ENCODE data around the gene PNMA6F.

Gene PNMA6F

GRCh38 chrX:153347530-153347929, 26.0 kb upstream of the PNMA6F start:
- Mint-ChIP-seq H3K4me1 (ENCODE audit: low read depth in 2 of 2) (peaks cover 8 to 13% of the 10 kb centered on the region in 2 donors), H3K9me3 (no peaks in the 10 kb centered on the region), H3K27ac (no peak overlapping the region), H3K36me3 (ENCODE audit: insufficient read depth) (peaks cover 41% of the 10 kb centered on the region), H3K4me3 (no peak overlapping the region), H3K27me3 (no peaks in the 10 kb centered on the region)
- ATAC-seq (replicated peaks) = no peak
- no peak for DNase-seq

GRCh38 chrX:153343674-153344073, 22.1 kb upstream of the PNMA6F start:
- DNase-seq = no peak
- Mint-ChIP-seq H3K27me3 (no peaks in the 10 kb centered on the region), H3K4me3 (no peak overlapping the region), H3K36me3 (ENCODE audit: insufficient read depth) (peaks cover 36% of the 10 kb centered on the region), H3K4me1 (ENCODE audit: low read depth in 2 of 2) (peaks cover 16 to 39% of the 10 kb centered on the region in 2 donors), H3K9me3 (no peaks in the 10 kb centered on the region), H3K27ac (peak overlapping the region in 1 of 2 donors; percentile 55)
- ATAC-seq (replicated peaks) = no peak

- Mint-ChIP-seq H3K36me3 (ENCODE audit: insufficient read depth) (peaks cover 36% of the 10 kb centered on the region), H3K4me3 (no peak overlapping the region), H3K27ac (peak overlapping the region; percentile 26 to 55), H3K9me3 (no peaks in the 10 kb centered on the region), H3K27me3 (no peaks in the 10 kb centered on the region), H3K4me1 (ENCODE audit: low read depth in 2 of 2) (peaks cover 23 to 43% of the 10 kb centered on the region in 2 donors)
- ATAC-seq (replicated peaks) (no peak), DNase-seq (no peak)
These were observed 21.4 kb upstream of the PNMA6F start for GRCh38 chrX:153342762-153343558.

- peaks cover 25 to 54% of the 10 kb centered on the region in 2 donors for H3K4me1 Mint-ChIP-seq (ENCODE audit: low read depth in 2 of 2)
- H3K27ac Mint-ChIP-seq = no peak overlapping the region
These were observed 18.5 kb upstream of the PNMA6F start for GRCh38 chrX:153340111-153340510.

GRCh38 chrX:153339662-153340061, 18.1 kb upstream of the PNMA6F start:
- no peak overlapping the region for H3K4me3 Mint-ChIP-seq
- peaks cover 10% of the 10 kb centered on the region for H3K36me3 Mint-ChIP-seq (ENCODE audit: insufficient read depth)
- H3K9me3 Mint-ChIP-seq = no peaks in the 10 kb centered on the region
- H3K27ac Mint-ChIP-seq = no peak overlapping the region
- ATAC-seq (replicated peaks) (no peak), DNase-seq (no peak)
- no peaks in the 10 kb centered on the region for H3K27me3 Mint-ChIP-seq
- peaks cover 24 to 54% of the 10 kb centered on the region in 2 donors for H3K4me1 Mint-ChIP-seq (ENCODE audit: low read depth in 2 of 2)

More at GRCh38 chrX:153340111-153340510, 18.5 kb upstream of the PNMA6F start:
- Mint-ChIP-seq H3K4me3 (no peak overlapping the region), H3K36me3 (ENCODE audit: insufficient read depth) (peaks cover 15% of the 10 kb centered on the region), H3K9me3 (no peaks in the 10 kb centered on the region), H3K27me3 (no peaks in the 10 kb centered on the region)
- ATAC-seq (replicated peaks) = no peak
- DNase-seq = no peak

- no peaks in the 10 kb centered on the region for H3K9me3 Mint-ChIP-seq
- peak overlapping the region in 1 of 2 donors; percentile 56 for H3K27ac Mint-ChIP-seq
- no peak for DNase-seq
- H3K4me1 Mint-ChIP-seq (ENCODE audit: low read depth in 2 of 2) = peaks cover 21 to 53% of the 10 kb centered on the region in 2 donors
- H3K4me3 Mint-ChIP-seq = no peak overlapping the region
- H3K27me3 Mint-ChIP-seq = no peaks in the 10 kb centered on the region
- peaks cover 7% of the 10 kb centered on the region for H3K36me3 Mint-ChIP-seq (ENCODE audit: insufficient read depth)
- no peak for ATAC-seq (replicated peaks)
These were observed 17.3 kb upstream of the PNMA6F start for GRCh38 chrX:153338836-153339235.

GRCh38 chrX:153336988-153337387, 15.4 kb upstream of the PNMA6F start:
- Mint-ChIP-seq H3K27me3 (no peaks in the 10 kb centered on the region), H3K4me1 (ENCODE audit: low read depth in 2 of 2) (peaks cover 21 to 40% of the 10 kb centered on the region in 2 donors), H3K4me3 (no peak overlapping the region), H3K9me3 (no peaks in the 10 kb centered on the region), H3K27ac (no peak overlapping the region), H3K36me3 (ENCODE audit: insufficient read depth) (peaks cover 7% of the 10 kb centered on the region)
- DNase-seq (no peak), ATAC-seq (replicated peaks) (no peak)

GRCh38 chrX:153336121-153336894, 14.7 kb upstream of the PNMA6F start:
- Mint-ChIP-seq H3K4me1 (ENCODE audit: low read depth in 2 of 2) (peaks cover 19 to 34% of the 10 kb centered on the region in 2 donors), H3K27ac (peak overlapping the region in 1 of 2 donors; percentile 62), H3K9me3 (no peaks in the 10 kb centered on the region), H3K4me3 (peak overlapping the region; percentile 71 to 81), H3K36me3 (ENCODE audit: insufficient read depth) (peaks cover 4% of the 10 kb centered on the region), H3K27me3 (no peaks in the 10 kb centered on the region)
- DNase-seq (no peak), ATAC-seq (replicated peaks) (no peak)

GRCh38 chrX:153334654-153335295, 13.2 kb upstream of the PNMA6F start:
- H3K27me3 Mint-ChIP-seq = no peaks in the 10 kb centered on the region
- H3K4me3 Mint-ChIP-seq = peak overlapping the region; percentile 71 to 81
- H3K27ac Mint-ChIP-seq = peak overlapping the region; percentile 67 to 70
- ATAC-seq (replicated peaks) (no peak), DNase-seq (no peak)
- no peaks in the 10 kb centered on the region for H3K9me3 Mint-ChIP-seq
- H3K36me3 Mint-ChIP-seq (ENCODE audit: insufficient read depth) = peaks cover 3% of the 10 kb centered on the region
- H3K4me1 Mint-ChIP-seq (ENCODE audit: low read depth in 2 of 2) = peaks cover 15 to 25% of the 10 kb centered on the region in 2 donors

GRCh38 chrX:153333821-153334653, 12.5 kb upstream of the PNMA6F start, which contains the start of gene ZNF275:
TSS of gene ZNF275 (plus strand) at chrX:153334153. CDS start at chrX:153336680, 2,527 bp downstream.
- Mint-ChIP-seq H3K27me3 (peaks cover 0 to 2% of the 10 kb centered on the region in 2 donors), H3K36me3 (ENCODE audit: insufficient read depth) (peaks cover 3% of the 10 kb centered on the region), H3K4me1 (ENCODE audit: low read depth in 2 of 2) (peaks cover 15 to 22% of the 10 kb centered on the region in 2 donors), H3K9me3 (no peaks in the 10 kb centered on the region), H3K27ac (peak within 1 kb of the TSS; percentile 67 to 70), H3K4me3 (peak within 1 kb of the TSS; percentile 71 to 81)
- ATAC-seq (replicated peaks) (peak; percentile 98), DNase-seq (peak; percentile 68 to 78 (median 76))

- ATAC-seq (replicated peaks) = no peak
- H3K9me3 Mint-ChIP-seq = no peaks in the 10 kb centered on the region
- peak overlapping the region; percentile 71 to 81 for H3K4me3 Mint-ChIP-seq
- H3K4me1 Mint-ChIP-seq (ENCODE audit: low read depth in 2 of 2) = peaks cover 9 to 17% of the 10 kb centered on the region in 2 donors
- no peak for DNase-seq
- H3K36me3 Mint-ChIP-seq (ENCODE audit: insufficient read depth) = peaks cover 2% of the 10 kb centered on the region
- peaks cover 8 to 9% of the 10 kb centered on the region in 2 donors for H3K27me3 Mint-ChIP-seq
- H3K27ac Mint-ChIP-seq = no peak overlapping the region
These were observed 11.7 kb upstream of the PNMA6F start for GRCh38 chrX:153333266-153333665.

- ATAC-seq (replicated peaks) = no peak
- no peaks in the 10 kb centered on the region for H3K36me3 Mint-ChIP-seq (ENCODE audit: insufficient read depth)
- DNase-seq = no peak
- H3K27me3 Mint-ChIP-seq = peaks cover 44 to 54% of the 10 kb centered on the region in 2 donors
- no peaks in the 10 kb centered on the region for H3K4me1 Mint-ChIP-seq (ENCODE audit: low read depth in 2 of 2)
- H3K4me3 Mint-ChIP-seq = no peak overlapping the region
- H3K9me3 Mint-ChIP-seq = no peaks in the 10 kb centered on the region
- H3K27ac Mint-ChIP-seq = no peak overlapping the region
These were observed 6.0 kb upstream of the PNMA6F start for GRCh38 chrX:153327561-153327960.
